GM12873 (cell line): ENCODE data around the gene INKA1.

ENCODE experiments used
- CTCF ChIP-seq: IDR thresholded peaks from 2 replicates; pipeline ENCODE4 v1.5.1; 2012; ENCODE audit warnings: low read depth, mild to moderate bottlenecking, moderate library complexity, low read length, control low read depth; ENCODE audit not compliant: insufficient read depth; ENCODE audit errors: missing control alignments

The INKA1 gene

GRCh38 chr3:49831341-49831740 is 28.3 kb downstream of the INKA1 start:
- no peak for TF ChIP-seq CTCF

- TF ChIP-seq CTCF = peak; percentile 87
Observed at GRCh38 chr3:49839193-49839809, 36.2 kb downstream of the INKA1 start.

GRCh38 chr3:49840388-49840787 is 37.3 kb downstream of the INKA1 start:
- TF ChIP-seq CTCF = no peak

- peak; percentile 63 for TF ChIP-seq CTCF
Observed at GRCh38 chr3:49841126-49841696, 38.1 kb downstream of the INKA1 start.

- no peak for TF ChIP-seq CTCF
Observed at GRCh38 chr3:49841806-49842205, 38.7 kb downstream of the INKA1 start.

GRCh38 chr3:49842843-49843517 is 39.9 kb downstream of the INKA1 start:
- TF ChIP-seq CTCF = no peak

- no peak for TF ChIP-seq CTCF
Observed at GRCh38 chr3:49844464-49845183, 41.6 kb downstream of the INKA1 start.
